Hepatocyte (in vitro differentiated cells): ENCODE results near the gene AUTS2. TPM values are rescaled to one million over a fixed set of nuclear protein-coding genes. Genes with fewer than 3 reads are reported as not detected.

ENCODE experiments used
- DNase-seq: peaks from one replicate; pipeline ENCODE4 v3.0.0-alpha.2; 2016; ENCODE audit warnings: low spot score
- H2AFZ ChIP-seq: fragments of 200-600 bp; sonication (generic); 2 replicates; pipeline ENCODE4 v1.6.0; 2016; ENCODE audit warnings: antibody characterized with exemption, mild to moderate bottlenecking
- H3K27ac ChIP-seq: fragments of 200-600 bp; sonication (generic); 2 replicates; pipeline ENCODE4 v1.5.1; 2016; ENCODE audit warnings: mild to moderate bottlenecking
- H3K27me3 ChIP-seq: fragments of 200-600 bp; sonication (generic); 2 replicates; pipeline ENCODE4 v1.6.1; 2016
- H3K36me3 ChIP-seq: fragments of 200-600 bp; sonication (generic); replicated peaks from 2 replicates; pipeline ENCODE4 v1.5.1; 2016; ENCODE audit warnings: low read depth; ENCODE audit not compliant: insufficient read depth
- H3K4me1 ChIP-seq: fragments of 200-600 bp; sonication (generic); 2 replicates; pipeline ENCODE4 v1.5.1; 2016; ENCODE audit warnings: mild to moderate bottlenecking, moderate library complexity; ENCODE audit not compliant: insufficient read depth
- H3K4me2 ChIP-seq: fragments of 200-600 bp; sonication (generic); 2 replicates; pipeline ENCODE4 v1.6.0; 2016
- H3K4me3 ChIP-seq: fragments of 200-600 bp; sonication (generic); 2 replicates; pipeline ENCODE4 v1.5.1; 2016; ENCODE audit warnings: mild to moderate bottlenecking
- H3K79me2 ChIP-seq: fragments of 200-600 bp; sonication (generic); 2 replicates; pipeline ENCODE4 v1.6.0; 2017; ENCODE audit warnings: mild to moderate bottlenecking
- H3K9me2 ChIP-seq: fragments of 200-600 bp; sonication (generic); replicated peaks from 2 replicates; pipeline ENCODE4 v1.6.0; 2017; ENCODE audit warnings: mild to moderate bottlenecking; ENCODE audit not compliant: insufficient read depth
- H3K9me3 ChIP-seq: fragments of 200-600 bp; sonication (generic); 2 replicates; pipeline ENCODE4 v1.5.1; 2016; ENCODE audit warnings: low read depth, mild to moderate bottlenecking
- H4K20me1 ChIP-seq: fragments of 200-600 bp; sonication (generic); 2 replicates; pipeline ENCODE4 v1.6.0; 2016; ENCODE audit warnings: mild to moderate bottlenecking; ENCODE audit not compliant: insufficient read depth, poor library complexity, severe bottlenecking
- CTCF ChIP-seq: fragments of 200-600 bp; sonication (generic); IDR thresholded peaks from 2 replicates; pipeline ENCODE4 v1.5.1; 2016; ENCODE audit warnings: antibody characterized with exemption, mild to moderate bottlenecking; ENCODE audit not compliant: poor library complexity
- EZH2 ChIP-seq: fragments of 200-600 bp; sonication (generic); IDR thresholded peaks from 2 replicates; pipeline ENCODE4 v1.6.1; 2016; ENCODE audit warnings: antibody characterized with exemption, mild to moderate bottlenecking, borderline replicate concordance
- EZH2phosphoT487 ChIP-seq: fragments of 200-600 bp; sonication (generic); IDR thresholded peaks from one replicate; pipeline ENCODE4 v1.6.1; 2018; ENCODE audit warnings: antibody characterized with exemption, mild to moderate bottlenecking, low read depth, moderate library complexity; ENCODE audit not compliant: unreplicated experiment, severe bottlenecking
- WGBS: methylation state at CpG from one replicate; pipeline ENCODE4 v1.1.6; 2016; ENCODE audit warnings: low lambda C conversion rate; ENCODE audit errors: missing lambda C conversion rate; 5-methylcytosine and 5-hydroxymethylcytosine counted together
- polyA plus RNA-seq: library from polyadenylated mRNA; unstranded; fragments of >200 nt; fragmentation: Nextera tagmentation; extraction: Ambion mirVana; gene quantifications from 2 replicates; pipeline ENCODE4 v1.2.1, GENCODE V29; 2016
- total RNA-seq: library from RNA; depleted of rRNA; stranded (reverse); fragments of >200 nt; gene quantifications from 2 replicates; pipeline ENCODE4 v1.2.3, GENCODE V29; 2014

Gene AUTS2
- total and polyA plus RNA-seq, 2 experiments from 2014 or later: 34.4 to 40.9 TPM

GRCh38 chr7:70756789-70757188 lies 1158.5 kb downstream of the AUTS2 start:
- no peaks in the 10 kb centered on the region for H3K9me2 ChIP-seq
- TF ChIP-seq EZH2: no peak
- TF ChIP-seq EZH2phosphoT487: no peak
- TF ChIP-seq CTCF: no peak
- 96% methylated on average over 8 of the region's 8 CpGs for WGBS
- H3K9me3 ChIP-seq: no peaks in the 10 kb centered on the region
- no peak for DNase-seq
- no peak overlapping the region for H3K4me2 ChIP-seq
- no peaks in the 10 kb centered on the region for H3K4me1 ChIP-seq
- H2AFZ ChIP-seq: no peak overlapping the region
- H3K4me3 ChIP-seq: no peak overlapping the region
- H3K27ac ChIP-seq: no peak overlapping the region
- H3K36me3 ChIP-seq: no peaks in the 10 kb centered on the region
- peaks cover 76% of the 10 kb centered on the region for H4K20me1 ChIP-seq
- peaks cover 83% of the 10 kb centered on the region for H3K79me2 ChIP-seq
- H3K27me3 ChIP-seq: no peaks in the 10 kb centered on the region

- H3K9me2 ChIP-seq: no peaks in the 10 kb centered on the region
- DNase-seq: no peak
- H4K20me1 ChIP-seq: peaks cover 72% of the 10 kb centered on the region
- no peak overlapping the region for H2AFZ ChIP-seq
- H3K27ac ChIP-seq: no peak overlapping the region
- TF ChIP-seq CTCF: no peak
- H3K9me3 ChIP-seq: no peaks in the 10 kb centered on the region
- no peaks in the 10 kb centered on the region for H3K27me3 ChIP-seq
- H3K36me3 ChIP-seq: no peaks in the 10 kb centered on the region
- H3K4me2 ChIP-seq: no peak overlapping the region
- H3K79me2 ChIP-seq: peaks cover 75% of the 10 kb centered on the region
- H3K4me1 ChIP-seq: no peaks in the 10 kb centered on the region
- 47% methylated on average over 5 of the region's 5 CpGs for WGBS
- no peak overlapping the region for H3K4me3 ChIP-seq
Measured at GRCh38 chr7:70758646-70759045, 1160.4 kb downstream of the AUTS2 start.

- Histone ChIP-seq H3K27ac (no peak overlapping the region), H3K9me3 (no peaks in the 10 kb centered on the region), H4K20me1 (peaks cover 63% of the 10 kb centered on the region), H3K4me1 (no peaks in the 10 kb centered on the region), H3K4me2 (no peak overlapping the region), H3K36me3 (no peaks in the 10 kb centered on the region), H3K9me2 (no peaks in the 10 kb centered on the region), H3K27me3 (no peaks in the 10 kb centered on the region), H3K4me3 (no peak overlapping the region), H3K79me2 (peaks cover 68% of the 10 kb centered on the region), H2AFZ (no peak overlapping the region)
- WGBS: 98% methylated on average over 6 of the region's 6 CpGs
- TF ChIP-seq EZH2 (no peak), EZH2phosphoT487 (no peak), CTCF (no peak)
- no peak for DNase-seq
Measured at GRCh38 chr7:70759674-70760073, 1161.4 kb downstream of the AUTS2 start.

GRCh38 chr7:70761711-70762328 lies 1163.5 kb downstream of the AUTS2 start:
- Histone ChIP-seq H3K27ac (no peak overlapping the region), H4K20me1 (peaks cover 48% of the 10 kb centered on the region), H3K79me2 (peaks cover 53% of the 10 kb centered on the region), H3K9me2 (no peaks in the 10 kb centered on the region), H3K4me2 (no peak overlapping the region), H3K4me3 (no peak overlapping the region), H3K4me1 (no peaks in the 10 kb centered on the region), H3K36me3 (no peaks in the 10 kb centered on the region), H3K9me3 (no peaks in the 10 kb centered on the region), H2AFZ (no peak overlapping the region), H3K27me3 (no peaks in the 10 kb centered on the region)
- DNase-seq: no peak
- whole genome bisulfite sequencing: 83% methylated on average over 4 of the region's 4 CpGs
- TF ChIP-seq EZH2phosphoT487 (no peak), CTCF (no peak), EZH2 (no peak)
